ENCODE measurements around the gene SLC47A1.

DNA sequence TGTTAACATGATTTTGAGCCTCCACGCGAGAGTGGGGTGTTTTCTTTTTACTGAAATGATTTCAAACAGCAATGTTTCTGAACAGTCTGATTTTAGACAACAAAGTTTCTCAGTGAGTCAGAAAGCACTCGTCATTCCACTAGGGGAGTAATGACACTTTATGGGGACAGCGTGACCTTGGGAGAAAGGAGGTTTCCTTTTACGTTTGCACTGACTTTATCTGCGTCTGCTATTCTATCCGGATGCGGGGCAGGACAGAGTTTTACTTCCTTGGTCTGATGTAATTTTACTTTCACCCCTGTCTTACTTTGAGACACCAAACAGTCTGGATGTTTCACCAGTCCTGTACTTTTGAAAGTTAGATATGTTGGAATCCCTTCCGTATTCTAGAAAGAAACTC lies 20.7 kb downstream of the SLC47A1 start:
- TF ChIP-seq, protein P1, sequence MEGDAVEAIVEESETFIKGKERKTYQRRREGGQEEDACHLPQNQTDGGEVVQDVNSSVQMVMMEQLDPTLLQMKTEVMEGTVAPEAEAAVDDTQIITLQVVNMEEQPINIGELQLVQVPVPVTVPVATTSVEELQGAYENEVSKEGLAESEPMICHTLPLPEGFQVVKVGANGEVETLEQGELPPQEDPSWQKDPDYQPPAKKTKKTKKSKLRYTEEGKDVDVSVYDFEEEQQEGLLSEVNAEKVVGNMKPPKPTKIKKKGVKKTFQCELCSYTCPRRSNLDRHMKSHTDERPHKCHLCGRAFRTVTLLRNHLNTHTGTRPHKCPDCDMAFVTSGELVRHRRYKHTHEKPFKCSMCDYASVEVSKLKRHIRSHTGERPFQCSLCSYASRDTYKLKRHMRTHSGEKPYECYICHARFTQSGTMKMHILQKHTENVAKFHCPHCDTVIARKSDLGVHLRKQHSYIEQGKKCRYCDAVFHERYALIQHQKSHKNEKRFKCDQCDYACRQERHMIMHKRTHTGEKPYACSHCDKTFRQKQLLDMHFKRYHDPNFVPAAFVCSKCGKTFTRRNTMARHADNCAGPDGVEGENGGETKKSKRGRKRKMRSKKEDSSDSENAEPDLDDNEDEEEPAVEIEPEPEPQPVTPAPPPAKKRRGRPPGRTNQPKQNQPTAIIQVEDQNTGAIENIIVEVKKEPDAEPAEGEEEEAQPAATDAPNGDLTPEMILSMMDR (IDR thresholded peaks at IDR 0.05) = no peak
- no peak for TF ChIP-seq POLR2A (IDR thresholded peaks at IDR 0.05)
